Esophagus squamous epithelium (tissue), 4 donors: ENCODE data around the gene KLF3.

Experiments
- CTCF ChIP-seq, 6 experiments: fragments of 450-650 bp in 4 of 6; fragments of 200-600 bp in 2 of 6; sonication (generic) in 2 of 6; IDR thresholded peaks; one replicate each; pipeline ENCODE4 v1.5.1; 2016 to 2019; ENCODE audit warnings: antibody characterized with exemption in 6 of 6, mild to moderate bottlenecking in 4 of 6, moderate library complexity in 4 of 6
- POLR2A ChIP-seq, 4 donors: fragments of 450-650 bp; IDR thresholded peaks; one replicate each; pipeline ENCODE4 v1.6.1; 2017; ENCODE audit warnings: antibody characterized with exemption in 4 of 4, mild to moderate bottlenecking in 4 of 4, moderate library complexity in 3 of 4

DNA sequence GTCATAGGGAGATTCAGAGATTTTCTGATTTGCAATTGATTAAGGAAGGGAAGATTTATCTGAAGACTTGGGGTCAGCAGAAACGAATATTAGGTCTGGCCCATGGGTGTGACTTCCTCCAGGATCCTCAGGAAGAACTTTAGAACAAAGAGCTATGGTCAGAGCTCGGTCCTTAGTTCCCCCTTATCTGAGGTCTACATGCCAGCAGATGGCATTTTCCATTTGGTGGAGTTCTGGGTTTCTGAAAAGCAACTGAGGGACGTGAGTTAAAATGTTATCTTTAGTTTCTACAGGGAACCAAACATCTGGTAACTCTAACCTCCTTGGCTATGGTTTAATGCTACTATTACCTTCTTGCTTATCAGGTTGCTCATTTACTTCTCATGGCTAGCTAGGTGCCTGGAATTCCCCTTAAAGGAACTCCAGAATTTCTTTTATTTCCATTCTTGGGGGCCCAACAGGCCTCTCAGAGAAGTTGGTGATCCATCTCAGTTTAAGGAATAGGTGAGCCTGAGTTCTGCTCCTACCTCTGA lies 40.7 kb downstream of the KLF3 start:
- TF ChIP-seq POLR2A (IDR thresholded peaks at IDR 0.05) (no peak), CTCF (IDR thresholded peaks at IDR 0.05) (no peak)
